Measurements from ENCODE around the gene MX2.

Gene MX2

GRCh38 chr21:41358193-41359166 is 3.3 kb upstream of the MX2 start:
- TF ChIP-seq, protein P1, sequence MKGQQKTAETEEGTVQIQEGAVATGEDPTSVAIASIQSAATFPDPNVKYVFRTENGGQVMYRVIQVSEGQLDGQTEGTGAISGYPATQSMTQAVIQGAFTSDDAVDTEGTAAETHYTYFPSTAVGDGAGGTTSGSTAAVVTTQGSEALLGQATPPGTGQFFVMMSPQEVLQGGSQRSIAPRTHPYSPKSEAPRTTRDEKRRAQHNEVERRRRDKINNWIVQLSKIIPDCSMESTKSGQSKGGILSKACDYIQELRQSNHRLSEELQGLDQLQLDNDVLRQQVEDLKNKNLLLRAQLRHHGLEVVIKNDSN (IDR thresholded peaks at IDR 0.05): no peak
- no peak for TF ChIP-seq TCF12 (IDR thresholded peaks at IDR 0.05; ENCODE audit: low read depth)
- TF ChIP-seq RAD21 (IDR thresholded peaks at IDR 0.05; ENCODE audit: low read depth): no peak
- TF ChIP-seq, protein P2, sequence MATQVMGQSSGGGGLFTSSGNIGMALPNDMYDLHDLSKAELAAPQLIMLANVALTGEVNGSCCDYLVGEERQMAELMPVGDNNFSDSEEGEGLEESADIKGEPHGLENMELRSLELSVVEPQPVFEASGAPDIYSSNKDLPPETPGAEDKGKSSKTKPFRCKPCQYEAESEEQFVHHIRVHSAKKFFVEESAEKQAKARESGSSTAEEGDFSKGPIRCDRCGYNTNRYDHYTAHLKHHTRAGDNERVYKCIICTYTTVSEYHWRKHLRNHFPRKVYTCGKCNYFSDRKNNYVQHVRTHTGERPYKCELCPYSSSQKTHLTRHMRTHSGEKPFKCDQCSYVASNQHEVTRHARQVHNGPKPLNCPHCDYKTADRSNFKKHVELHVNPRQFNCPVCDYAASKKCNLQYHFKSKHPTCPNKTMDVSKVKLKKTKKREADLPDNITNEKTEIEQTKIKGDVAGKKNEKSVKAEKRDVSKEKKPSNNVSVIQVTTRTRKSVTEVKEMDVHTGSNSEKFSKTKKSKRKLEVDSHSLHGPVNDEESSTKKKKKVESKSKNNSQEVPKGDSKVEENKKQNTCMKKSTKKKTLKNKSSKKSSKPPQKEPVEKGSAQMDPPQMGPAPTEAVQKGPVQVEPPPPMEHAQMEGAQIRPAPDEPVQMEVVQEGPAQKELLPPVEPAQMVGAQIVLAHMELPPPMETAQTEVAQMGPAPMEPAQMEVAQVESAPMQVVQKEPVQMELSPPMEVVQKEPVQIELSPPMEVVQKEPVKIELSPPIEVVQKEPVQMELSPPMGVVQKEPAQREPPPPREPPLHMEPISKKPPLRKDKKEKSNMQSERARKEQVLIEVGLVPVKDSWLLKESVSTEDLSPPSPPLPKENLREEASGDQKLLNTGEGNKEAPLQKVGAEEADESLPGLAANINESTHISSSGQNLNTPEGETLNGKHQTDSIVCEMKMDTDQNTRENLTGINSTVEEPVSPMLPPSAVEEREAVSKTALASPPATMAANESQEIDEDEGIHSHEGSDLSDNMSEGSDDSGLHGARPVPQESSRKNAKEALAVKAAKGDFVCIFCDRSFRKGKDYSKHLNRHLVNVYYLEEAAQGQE (IDR thresholded peaks at IDR 0.05; ENCODE audit: low read depth): no peak
- TF ChIP-seq FOXM1 (IDR thresholded peaks at IDR 0.05; ENCODE audit: borderline replicate concordance, low read depth): no peak
- TF ChIP-seq EP300 (IDR thresholded peaks at IDR 0.05; ENCODE audit: borderline replicate concordance): no peak
- TF ChIP-seq ZBTB7A (IDR thresholded peaks at IDR 0.05; ENCODE audit: low read depth): no peak
- TF ChIP-seq CEBPB (IDR thresholded peaks at IDR 0.05): no peak
- no peak for TF ChIP-seq NFIC (IDR thresholded peaks at IDR 0.05)
- no peak for TF ChIP-seq CREB1 (IDR thresholded peaks at IDR 0.05; ENCODE audit: low read depth)
- TF ChIP-seq YY1 (IDR thresholded peaks at IDR 0.05; ENCODE audit: low read depth): no peak

GRCh38 chr21:41359286-41359685 is 2.5 kb upstream of the MX2 start:
- TF ChIP-seq CEBPB (IDR thresholded peaks at IDR 0.05): no peak
- TF ChIP-seq EP300 (IDR thresholded peaks at IDR 0.05; ENCODE audit: borderline replicate concordance): no peak
- TF ChIP-seq, protein P1 (IDR thresholded peaks at IDR 0.05): no peak
- no peak for TF ChIP-seq MAX (IDR thresholded peaks at IDR 0.05)
- no peak for TF ChIP-seq FOXM1 (IDR thresholded peaks at IDR 0.05; ENCODE audit: borderline replicate concordance, low read depth)
- TF ChIP-seq TAF1 (IDR thresholded peaks at IDR 0.05; ENCODE audit: low read depth): no peak

DNA sequence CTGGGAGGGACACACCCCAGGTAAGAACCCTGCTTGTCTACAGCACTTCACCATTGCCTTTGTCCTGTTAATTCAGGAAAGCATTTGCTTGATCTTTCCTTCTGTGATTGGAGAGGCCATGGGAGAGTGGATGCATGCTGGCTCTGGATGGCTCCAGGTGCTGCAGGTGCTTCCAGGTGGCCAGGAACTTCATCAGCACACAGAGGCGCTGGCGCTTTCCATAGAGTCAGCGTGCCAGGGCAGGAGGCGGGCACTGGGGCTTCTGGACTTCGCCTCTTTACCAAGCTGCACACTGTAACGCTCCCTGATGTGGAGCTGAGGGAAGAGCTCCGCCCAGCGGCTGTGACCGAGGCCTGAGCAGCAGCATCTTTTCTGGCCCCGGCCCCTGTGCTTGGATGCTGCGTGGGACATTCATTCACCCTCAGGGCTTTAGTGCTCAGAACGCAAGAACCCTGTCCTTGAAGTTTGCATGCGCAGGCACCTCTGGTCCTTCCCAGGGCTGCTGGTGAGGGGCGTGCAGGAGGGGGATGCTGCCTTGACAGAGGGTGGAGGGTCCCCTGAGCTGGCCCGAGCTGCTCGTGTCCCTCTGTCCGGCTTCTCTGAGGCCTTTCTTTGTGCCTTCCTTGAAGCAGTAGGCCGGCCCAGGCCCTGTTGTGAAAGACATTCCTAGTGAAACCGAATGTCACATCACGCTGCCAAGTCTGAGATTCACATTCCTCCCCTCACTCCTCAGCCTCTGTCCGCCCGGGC is 1.6 kb upstream of the MX2 start:
- TF ChIP-seq RAD21 (IDR thresholded peaks at IDR 0.05; ENCODE audit: low read depth): peak; percentile 63
- no peak for TF ChIP-seq MAX (IDR thresholded peaks at IDR 0.05)

DNA sequence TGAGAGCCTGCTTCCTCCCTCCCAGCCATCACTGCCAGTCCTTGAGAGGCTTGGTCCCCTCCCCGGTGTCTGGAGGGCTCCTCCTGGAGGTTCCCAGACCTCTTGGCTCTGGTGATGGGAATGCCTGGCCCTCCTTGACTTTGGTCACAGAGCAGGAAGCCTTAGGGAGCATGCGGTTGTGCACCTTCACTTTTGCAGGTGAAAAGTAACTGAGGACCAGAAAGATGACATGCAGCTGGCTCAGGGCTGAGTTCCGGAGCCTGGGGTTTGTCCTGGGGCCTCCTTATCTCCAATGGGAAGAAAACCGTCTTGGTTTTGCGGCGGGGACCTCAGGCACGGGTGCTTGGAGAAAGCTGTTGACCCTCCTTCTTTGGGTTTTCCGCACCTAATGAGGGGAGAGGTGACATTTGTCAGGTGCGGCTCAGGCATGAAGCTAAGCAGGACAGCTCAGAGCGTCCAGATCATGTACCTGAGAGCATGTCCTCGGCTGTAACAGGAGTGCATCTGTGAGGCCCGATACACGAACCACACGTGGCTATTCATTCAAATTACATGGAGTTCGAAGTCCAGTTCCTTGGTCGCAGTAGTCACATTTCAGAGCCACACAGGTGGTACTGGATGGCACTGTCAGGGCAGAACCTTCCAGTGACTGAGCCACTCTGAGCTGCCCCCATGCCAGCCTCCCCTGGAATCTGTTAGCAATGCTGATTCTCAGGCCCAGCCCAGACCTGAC is 608 bp upstream of the MX2 start:
- TF ChIP-seq YY1 (IDR thresholded peaks at IDR 0.05; ENCODE audit: low read depth): no peak
- no peak for TF ChIP-seq EP300 (IDR thresholded peaks at IDR 0.05; ENCODE audit: borderline replicate concordance)
- TF ChIP-seq ZBTB7A (IDR thresholded peaks at IDR 0.05; ENCODE audit: low read depth): no peak
- no peak for TF ChIP-seq EGR1 (IDR thresholded peaks at IDR 0.05)
- TF ChIP-seq, protein P2 (IDR thresholded peaks at IDR 0.05; ENCODE audit: low read depth): no peak
- TF ChIP-seq NFIC (IDR thresholded peaks at IDR 0.05): no peak
- TF ChIP-seq RAD21 (IDR thresholded peaks at IDR 0.05; ENCODE audit: low read depth): no peak
- no peak for TF ChIP-seq TCF12 (IDR thresholded peaks at IDR 0.05; ENCODE audit: low read depth)
- TF ChIP-seq TAF1 (IDR thresholded peaks at IDR 0.05; ENCODE audit: low read depth): no peak
- no peak for TF ChIP-seq TEAD4 (IDR thresholded peaks at IDR 0.05)
- TF ChIP-seq, protein P1 (IDR thresholded peaks at IDR 0.05): no peak
- no peak for TF ChIP-seq CEBPB (IDR thresholded peaks at IDR 0.05)
- no peak for TF ChIP-seq FOXM1 (IDR thresholded peaks at IDR 0.05; ENCODE audit: borderline replicate concordance, low read depth)
- TF ChIP-seq CREB1 (IDR thresholded peaks at IDR 0.05; ENCODE audit: low read depth): no peak
- no peak for TF ChIP-seq MAX (IDR thresholded peaks at IDR 0.05)

Data from Ishikawa (cell line).